Muscle layer of duodenum (tissue), 2 donors: Measurements from ENCODE around the gene PXDC1.
"Not testable (repeated sequence)": the region's sequence is repeated elsewhere in the genome, so short reads cannot be mapped to it uniquely, and the experiment has no call there.

ENCODE experiments used
- H3K27ac ChIP-seq: one replicate; pipeline ENCODE4 v1.7.0; 2013; ENCODE audit warnings: mild to moderate bottlenecking, low read length
- H3K27me3 ChIP-seq: one replicate; pipeline ENCODE4 v1.7.0; 2013; ENCODE audit warnings: low read depth, mild to moderate bottlenecking, control low read depth, low read length
- H3K36me3 ChIP-seq, 2 donors: one replicate each; pipeline ENCODE4 v1.7.0; 2013; ENCODE audit warnings: low read length in 2 of 2, control low read depth in 1 of 2, mild to moderate bottlenecking in 1 of 2; ENCODE audit not compliant: insufficient read depth in 2 of 2, control insufficient read depth in 1 of 2
- H3K4me1 ChIP-seq, 2 donors: one replicate each; pipeline ENCODE4 v1.7.0; 2013; ENCODE audit warnings: low read length in 2 of 2, mild to moderate bottlenecking in 2 of 2, control low read depth in 1 of 2, moderate library complexity in 1 of 2; ENCODE audit not compliant: insufficient read depth in 2 of 2, control insufficient read depth in 1 of 2
- H3K4me3 ChIP-seq, 2 donors: one replicate each; pipeline ENCODE4 v1.7.0; 2013; ENCODE audit warnings: low read length in 2 of 2, low read depth in 1 of 2, mild to moderate bottlenecking in 1 of 2
- H3K9me3 ChIP-seq, 2 donors: one replicate each; pipeline ENCODE4 v1.7.0; 2013; ENCODE audit warnings: low read length in 2 of 2, control low read depth in 1 of 2, mild to moderate bottlenecking in 1 of 2; ENCODE audit not compliant: control insufficient read depth in 1 of 2
- donor health status: healthy.

Gene PXDC1

DNA sequence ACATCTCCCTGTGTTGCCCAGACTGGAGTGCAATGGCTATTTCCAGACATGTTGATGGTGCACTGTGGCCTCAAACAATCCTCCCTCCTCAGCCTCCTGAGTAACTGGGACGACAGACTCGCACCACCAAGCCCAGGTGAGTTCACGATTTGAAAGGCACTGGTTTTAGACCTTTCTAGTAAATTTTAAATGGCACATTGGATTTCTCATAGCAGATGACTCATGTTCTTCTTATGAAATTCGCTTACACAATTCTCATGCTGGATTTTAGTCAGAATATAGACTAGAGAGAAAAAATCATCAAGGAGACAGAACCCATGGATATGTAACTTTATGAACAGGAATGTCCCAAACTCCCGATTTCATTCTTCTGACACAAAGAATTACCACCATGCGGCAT is 18.1 kb upstream of the PXDC1 start:
- Histone ChIP-seq H3K4me1 (peaks cover 0 to 3% of the 10 kb centered on the region in 2 donors), H3K27me3 (no peaks in the 10 kb centered on the region), H3K36me3 (no peaks in the 10 kb centered on the region), H3K27ac (no peak overlapping the region), H3K9me3 (no peaks in the 10 kb centered on the region), H3K4me3 (no peak overlapping the region)

DNA sequence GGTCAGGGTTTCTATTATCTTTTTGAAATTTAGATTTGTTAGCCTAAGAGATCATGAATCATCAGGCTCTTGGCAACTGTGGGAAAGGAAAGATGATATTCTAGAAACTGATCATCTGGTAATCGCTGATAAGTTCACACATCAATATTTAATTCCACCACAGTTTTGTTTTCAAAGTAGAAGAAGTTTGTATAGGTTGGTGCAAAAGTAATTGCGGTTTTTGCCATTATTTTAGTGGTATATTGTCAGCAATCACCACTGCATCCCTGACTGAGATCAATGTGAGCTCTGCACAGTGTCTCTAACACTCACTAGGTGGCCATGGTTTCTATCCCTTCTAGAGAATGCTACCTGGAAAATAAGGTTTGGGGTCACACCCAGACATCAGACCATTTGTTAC is 17.0 kb upstream of the PXDC1 start:
- Histone ChIP-seq H3K4me1 (peaks cover 0 to 3% of the 10 kb centered on the region in 2 donors), H3K36me3 (no peaks in the 10 kb centered on the region), H3K27ac (no peak overlapping the region), H3K27me3 (no peaks in the 10 kb centered on the region), H3K9me3 (no peaks in the 10 kb centered on the region), H3K4me3 (no peak overlapping the region)

DNA sequence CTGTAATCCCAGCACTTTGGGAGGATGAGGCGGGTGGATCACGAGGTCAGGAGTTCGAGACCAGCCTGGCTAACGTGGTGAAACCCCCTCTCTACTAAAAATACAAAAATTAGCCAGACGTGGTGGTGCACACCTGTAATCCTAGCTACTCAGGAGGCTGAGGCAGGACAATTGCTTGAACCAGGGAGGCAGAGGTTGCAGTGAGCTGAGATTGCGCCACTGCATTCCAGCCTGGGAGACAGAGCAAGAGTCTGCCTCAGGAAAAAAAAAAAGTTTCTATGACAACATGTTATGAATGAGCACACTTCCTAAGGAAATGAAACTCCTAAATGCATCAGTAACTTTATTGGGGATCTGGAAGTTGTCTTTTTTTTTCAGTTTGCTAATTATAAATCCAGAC is 16.0 kb upstream of the PXDC1 start:
- not testable (repeated sequence) for H3K27ac ChIP-seq, H3K9me3 ChIP-seq, H3K4me3 ChIP-seq, H3K4me1 ChIP-seq, H3K27me3 ChIP-seq, H3K36me3 ChIP-seq

DNA sequence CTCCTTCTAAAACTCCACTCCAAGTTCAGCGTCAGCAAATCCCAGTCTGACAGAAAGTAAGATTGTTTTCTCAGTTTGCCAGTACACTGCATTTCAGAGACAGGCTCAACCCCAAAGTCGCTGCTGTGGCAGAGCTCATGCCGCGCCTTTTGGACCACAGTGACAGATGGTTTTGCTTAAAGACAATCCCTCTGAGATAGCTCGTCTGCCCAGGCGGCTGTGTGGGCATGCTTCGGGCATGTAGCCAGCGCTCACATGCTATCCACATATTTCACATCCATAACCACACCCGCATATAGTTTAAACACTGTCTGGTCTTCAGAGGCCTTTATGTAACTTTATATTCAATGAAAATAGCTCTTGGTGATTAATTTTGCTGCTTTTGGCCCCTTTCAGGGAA is 14.7 kb upstream of the PXDC1 start:
- H3K27ac ChIP-seq, result no peak overlapping the region
- no peaks in the 10 kb centered on the region for H3K36me3 ChIP-seq
- no peak overlapping the region for H3K4me3 ChIP-seq
- peaks cover 0 to 3% of the 10 kb centered on the region in 2 donors for H3K4me1 ChIP-seq
- no peaks in the 10 kb centered on the region for H3K9me3 ChIP-seq
- H3K27me3 ChIP-seq, result no peaks in the 10 kb centered on the region

DNA sequence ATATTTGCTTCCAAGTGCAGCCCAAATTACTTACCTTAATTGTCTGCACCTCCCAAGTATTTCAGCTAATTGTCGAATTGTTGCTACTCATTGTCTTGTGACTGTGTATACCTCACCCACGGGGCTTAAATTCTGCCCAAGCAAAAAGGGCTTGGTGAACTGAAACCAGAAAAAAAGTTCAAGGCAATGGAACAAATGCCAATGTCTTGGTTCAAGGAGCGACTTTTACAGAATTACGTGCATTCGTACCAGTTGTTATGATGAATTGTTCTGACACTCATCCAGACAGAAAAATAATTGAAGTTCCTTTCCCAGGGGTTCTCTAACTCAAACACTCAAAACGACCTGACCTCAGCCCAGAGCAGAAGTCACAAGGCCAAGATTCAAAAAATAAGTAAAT is 13.9 kb upstream of the PXDC1 start:
- no peak overlapping the region for H3K27ac ChIP-seq
- H3K27me3 ChIP-seq, result no peaks in the 10 kb centered on the region
- no peaks in the 10 kb centered on the region for H3K9me3 ChIP-seq
- H3K4me1 ChIP-seq, result peaks cover 0 to 3% of the 10 kb centered on the region in 2 donors
- H3K4me3 ChIP-seq, result no peak overlapping the region
- no peaks in the 10 kb centered on the region for H3K36me3 ChIP-seq

DNA sequence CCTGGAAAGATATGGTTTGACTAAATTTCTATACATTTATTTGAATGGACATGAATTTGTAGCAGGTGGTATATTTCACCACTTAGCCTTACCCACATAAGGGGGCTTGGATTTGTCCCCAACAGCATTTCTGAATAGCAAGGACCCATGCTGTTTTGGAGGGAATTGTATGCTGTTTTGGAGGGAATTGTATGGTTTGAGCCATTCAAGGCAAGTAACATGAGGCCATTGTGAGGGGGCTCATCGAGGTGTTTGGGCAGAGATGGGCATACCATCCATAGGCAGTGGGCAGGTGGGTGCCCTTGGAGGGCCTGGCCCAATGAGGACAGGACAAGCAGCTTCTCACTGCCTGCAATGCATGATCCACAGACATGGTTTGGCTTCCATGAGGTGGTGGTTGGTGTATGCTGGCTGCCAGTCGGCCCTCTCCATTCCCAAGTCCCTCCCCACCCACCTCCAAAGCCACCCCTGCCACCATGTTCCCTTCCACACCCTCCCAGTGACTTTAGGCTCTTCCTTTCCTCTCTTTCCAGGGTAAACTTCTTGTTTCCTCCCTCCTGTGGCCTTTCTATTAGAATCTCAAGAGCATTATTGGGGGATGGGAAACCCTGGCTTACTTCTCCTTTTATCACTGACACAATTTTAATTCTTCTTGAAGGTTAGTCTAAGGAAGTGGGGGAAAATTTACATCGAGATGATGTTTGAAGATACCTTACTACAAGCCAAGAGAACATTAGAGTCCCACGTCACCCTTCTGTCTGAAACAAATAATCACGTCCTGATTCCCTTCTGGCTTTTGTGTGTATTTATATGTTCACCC is 13.2 kb upstream of the PXDC1 start:
- Histone ChIP-seq H3K27ac (no peak overlapping the region), H3K4me1 (peaks cover 0 to 3% of the 10 kb centered on the region in 2 donors), H3K36me3 (no peaks in the 10 kb centered on the region), H3K27me3 (no peaks in the 10 kb centered on the region), H3K4me3 (no peak overlapping the region), H3K9me3 (no peaks in the 10 kb centered on the region)

DNA sequence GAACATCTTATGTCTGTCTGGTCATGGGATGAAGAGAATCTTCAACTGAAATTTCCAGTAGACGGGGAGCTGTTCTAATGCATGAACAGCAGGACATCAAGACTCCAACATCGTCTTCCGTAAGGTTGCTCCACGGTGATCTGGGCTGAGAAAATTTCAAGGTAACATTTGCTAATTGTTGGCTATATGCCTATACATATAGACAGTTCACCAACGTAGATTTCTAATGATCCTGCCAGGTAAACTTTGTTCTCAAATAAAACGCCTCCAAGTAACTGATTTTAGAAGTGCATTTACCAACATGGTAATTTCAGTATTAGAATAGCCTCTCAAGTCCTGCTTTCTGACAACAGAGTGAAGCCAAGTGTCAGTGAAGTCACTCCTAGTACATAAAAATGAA is 11.3 kb upstream of the PXDC1 start:
- H3K4me3 ChIP-seq, result no peak overlapping the region
- H3K27ac ChIP-seq, result no peak overlapping the region
- H3K9me3 ChIP-seq, result no peaks in the 10 kb centered on the region
- peaks cover 0 to 3% of the 10 kb centered on the region in 2 donors for H3K4me1 ChIP-seq
- no peaks in the 10 kb centered on the region for H3K36me3 ChIP-seq
- no peaks in the 10 kb centered on the region for H3K27me3 ChIP-seq

DNA sequence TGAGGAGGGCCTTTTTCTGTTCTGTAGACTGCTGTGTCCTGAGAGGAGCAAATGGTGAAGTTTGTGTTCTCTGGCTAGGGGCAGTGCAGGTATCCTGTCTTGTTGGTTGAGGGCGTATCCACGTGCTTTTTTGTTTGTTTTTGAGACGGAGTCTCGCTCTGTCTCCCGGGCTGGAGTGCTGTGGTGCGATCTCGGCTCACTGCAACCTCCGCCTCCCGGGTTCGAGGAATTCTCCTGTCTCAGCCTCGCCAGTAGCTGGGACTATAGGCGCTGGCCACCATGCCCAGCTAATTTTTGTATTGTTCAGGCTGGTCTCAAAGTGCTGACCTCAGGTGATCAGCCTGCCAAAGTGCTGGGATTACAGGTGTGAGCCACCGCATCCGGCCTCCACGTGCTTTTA is 10.8 kb upstream of the PXDC1 start:
- peaks cover 0 to 3% of the 10 kb centered on the region in 2 donors for H3K4me1 ChIP-seq
- no peak overlapping the region for H3K27ac ChIP-seq
- H3K9me3 ChIP-seq, result no peaks in the 10 kb centered on the region
- no peaks in the 10 kb centered on the region for H3K27me3 ChIP-seq
- H3K4me3 ChIP-seq, result no peak overlapping the region
- no peaks in the 10 kb centered on the region for H3K36me3 ChIP-seq

DNA sequence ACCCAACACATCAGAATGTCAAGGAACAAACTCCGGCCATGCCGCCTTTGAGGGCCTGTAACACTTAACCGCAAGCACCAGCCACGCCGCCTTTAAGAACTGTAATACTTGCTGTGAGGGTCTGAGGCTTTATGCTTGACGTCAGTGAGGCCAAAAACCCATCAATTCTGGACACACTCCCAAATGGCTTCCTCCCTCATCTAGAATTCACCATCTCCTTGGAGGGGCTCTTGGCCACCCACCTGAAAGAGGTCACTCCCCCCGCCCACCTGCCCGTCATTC is 10.4 kb upstream of the PXDC1 start:
- Histone ChIP-seq H3K4me3 (no peak overlapping the region), H3K27me3 (no peaks in the 10 kb centered on the region), H3K27ac (no peak overlapping the region), H3K9me3 (no peaks in the 10 kb centered on the region), H3K36me3 (no peaks in the 10 kb centered on the region), H3K4me1 (no peaks in the 10 kb centered on the region)

DNA sequence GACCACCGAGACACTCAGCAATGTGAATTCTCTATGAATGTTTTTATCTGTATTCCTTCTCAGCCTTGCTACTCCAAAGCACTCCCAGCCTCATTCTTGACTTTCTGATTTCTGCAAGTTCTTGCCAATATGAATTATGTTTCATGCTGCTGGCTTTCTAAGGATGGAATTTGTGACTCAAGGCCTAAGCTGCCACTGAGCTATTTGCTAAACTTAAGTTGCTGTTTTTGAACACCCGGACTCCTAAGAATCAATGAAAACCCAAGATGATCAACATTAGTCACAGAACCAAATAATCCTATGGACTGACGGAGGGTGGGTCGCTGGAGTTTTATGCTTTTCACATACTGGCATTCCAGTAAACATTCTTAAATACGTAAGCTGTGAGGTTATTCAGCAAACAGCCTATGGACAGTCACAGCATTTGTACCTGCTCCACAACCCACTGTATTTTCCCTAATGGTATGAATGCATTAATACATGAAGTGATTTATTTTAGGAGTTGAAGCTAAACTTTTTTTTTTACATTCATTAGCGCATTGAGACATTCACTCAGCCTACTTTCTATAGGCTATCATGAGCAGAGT is 8.2 kb upstream of the PXDC1 start:
- H3K4me1 ChIP-seq, result no peaks in the 10 kb centered on the region
- no peaks in the 10 kb centered on the region for H3K9me3 ChIP-seq
- no peak overlapping the region for H3K4me3 ChIP-seq
- no peaks in the 10 kb centered on the region for H3K36me3 ChIP-seq
- no peaks in the 10 kb centered on the region for H3K27me3 ChIP-seq
- no peak overlapping the region for H3K27ac ChIP-seq

DNA sequence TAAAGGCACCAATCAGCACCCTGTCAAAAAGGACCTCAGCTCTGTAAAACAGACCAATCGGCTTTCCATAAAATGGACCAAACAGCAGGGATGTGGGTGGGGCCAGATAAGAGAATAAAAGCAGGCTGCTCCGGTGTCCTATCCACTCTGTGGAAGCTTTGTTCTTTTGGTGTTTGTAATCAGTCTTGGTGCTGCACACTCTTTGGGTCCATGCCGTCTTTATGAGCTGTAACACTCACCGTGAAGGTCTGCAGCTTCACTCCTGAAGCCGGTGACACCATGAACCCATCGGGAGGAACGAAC is 7.3 kb upstream of the PXDC1 start:
- no peak overlapping the region for H3K4me3 ChIP-seq
- H3K27ac ChIP-seq, result no peak overlapping the region
- no peaks in the 10 kb centered on the region for H3K4me1 ChIP-seq
- no peaks in the 10 kb centered on the region for H3K27me3 ChIP-seq
- H3K36me3 ChIP-seq, result no peaks in the 10 kb centered on the region
- H3K9me3 ChIP-seq, result no peaks in the 10 kb centered on the region
